GM04504 (cell line): ENCODE data around the gene TELO2.

Experiments
- DNase-seq: peaks from one replicate; pipeline ENCODE4 v3.0.0-alpha.2; 2012; ENCODE audit warnings: low read depth

TELO2 gene

DNA sequence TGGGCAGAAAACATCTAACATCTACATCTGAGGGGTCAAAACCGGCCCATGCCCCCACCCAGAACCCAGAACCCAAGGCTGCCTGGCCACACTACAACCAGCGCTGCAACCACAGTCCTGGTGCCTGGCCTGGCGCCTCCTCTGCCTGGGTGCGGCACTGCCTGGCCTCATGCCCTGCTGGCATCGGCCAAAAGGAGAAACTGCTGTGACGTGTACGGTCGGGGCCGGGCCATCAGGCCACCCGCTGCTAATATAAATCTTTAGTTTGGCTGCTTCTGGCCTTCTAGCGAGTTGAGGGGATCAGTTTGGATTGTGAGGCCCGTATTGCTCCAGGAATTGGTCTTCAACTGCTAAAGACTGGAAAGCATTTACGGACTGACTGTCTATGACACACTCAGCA is 63.1 kb downstream of the TELO2 start:
- DNase-seq, result peak; percentile 15

DNA sequence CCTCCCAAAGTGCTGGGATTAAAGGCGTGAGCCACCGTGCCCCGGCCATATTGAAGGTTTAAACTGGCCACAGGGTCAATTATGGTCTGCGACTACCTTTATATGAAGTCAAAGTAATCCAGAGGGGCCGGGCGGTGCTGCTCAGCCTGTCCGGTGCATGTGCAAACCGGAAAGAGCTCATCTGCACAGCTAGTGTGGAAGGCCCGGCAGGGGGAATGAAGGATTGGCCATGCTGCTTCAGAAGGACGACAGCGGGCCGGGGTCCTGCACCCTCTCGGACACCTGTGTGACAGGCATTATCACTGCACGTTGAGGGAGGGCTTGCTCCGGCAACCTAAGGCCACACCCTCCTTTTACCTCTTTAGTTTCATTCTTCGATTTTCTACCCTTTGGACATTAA is 63.9 kb downstream of the TELO2 start:
- DNase-seq, result no peak

DNA sequence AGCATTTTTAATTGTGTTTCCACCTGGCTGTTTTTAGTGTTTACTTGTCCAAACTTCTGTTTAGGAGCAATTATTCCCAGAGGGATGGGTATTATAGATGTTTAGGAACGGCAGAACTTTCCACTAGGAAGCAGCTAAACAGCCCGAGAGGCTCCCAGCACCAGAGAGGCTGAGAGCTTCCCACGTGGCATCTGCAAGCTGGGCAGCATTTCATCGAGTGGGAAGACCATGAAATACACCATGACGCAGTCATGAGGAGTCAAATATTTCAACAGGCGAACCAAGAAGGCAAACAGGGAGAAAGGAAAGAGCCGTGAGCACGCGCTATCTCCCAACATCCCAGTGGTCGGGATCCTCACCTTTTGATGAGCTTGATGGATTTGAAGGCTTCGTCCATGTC is 64.4 kb downstream of the TELO2 start:
- DNase-seq, result no peak

DNA sequence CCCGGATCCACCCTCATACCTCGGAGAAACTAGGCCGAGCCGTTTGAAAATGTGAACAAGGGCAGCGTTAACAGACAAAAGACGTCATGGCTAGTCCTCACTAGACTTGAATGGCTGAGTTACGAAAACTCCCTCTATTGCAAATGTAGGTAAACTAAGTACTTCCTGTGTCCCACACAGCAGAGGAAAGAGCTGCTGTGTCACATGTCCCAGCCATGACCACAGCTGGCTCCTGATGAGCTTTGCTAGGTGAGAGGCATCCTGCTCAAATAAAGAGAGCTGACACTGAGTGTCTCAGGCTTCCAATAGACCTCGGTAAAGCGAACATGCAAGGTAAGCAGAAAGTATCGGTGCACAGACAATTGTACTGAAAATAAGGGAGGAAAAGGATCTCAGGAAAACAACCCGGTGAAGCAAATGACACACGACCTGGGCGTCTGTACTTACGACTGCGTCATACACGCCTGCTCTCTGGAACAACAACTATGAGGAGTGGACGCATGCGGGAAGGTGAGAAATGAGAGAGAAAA is 66.4 kb downstream of the TELO2 start:
- DNase-seq, result no peak
